Heart right ventricle (tissue), 16 donors: ENCODE measurements around the gene FAM177B. TPM values are rescaled to one million over a fixed set of nuclear protein-coding genes. Genes with fewer than 3 reads are reported as not detected.
A peak's percentile ranks its signal among the peaks of the same experiment; 100 is the strongest.

Source experiments
- ATAC-seq, 8 donors: fragments of 200-7000 bp; cut with Tn5 transposase; one replicate each; pipeline ENCODE4 v1.9.1; 2020; ENCODE audit warnings: mild to moderate bottlenecking in 8 of 8, moderate library complexity in 8 of 8, moderate number of reproducible peaks in 1 of 8
- DNase-seq, 2 donors: peaks; one replicate each; pipeline ENCODE4 v3.0.0-alpha.2; 2020
- H3K27ac ChIP-seq, 10 donors: fragments of 200-600 bp; sonication (generic) in 2 of 10; one replicate each; pipeline versions ENCODE4 v1.5.0 to v1.8.0; 2020 to 2022; ENCODE audit warnings: mild to moderate bottlenecking in 3 of 10
- H3K27me3 ChIP-seq, 7 donors: fragments of 200-600 bp; one replicate each; pipeline ENCODE4 v1.8.0; 2021 to 2022; ENCODE audit warnings: mild to moderate bottlenecking in 2 of 7
- H3K36me3 ChIP-seq, 9 donors: fragments of 200-600 bp; sonication (generic) in 1 of 9; one replicate each; pipeline versions ENCODE4 v1.5.0 to v1.8.0; 2020 to 2022; ENCODE audit warnings: mild to moderate bottlenecking in 2 of 9
- H3K4me1 ChIP-seq, 9 donors: fragments of 200-600 bp; sonication (generic) in 1 of 9; one replicate each; pipeline versions ENCODE4 v1.5.0 to v1.8.0; 2020 to 2022; ENCODE audit warnings: mild to moderate bottlenecking in 4 of 9
- H3K4me3 ChIP-seq, 10 donors: fragments of 200-600 bp; sonication (generic) in 2 of 10; one replicate each; pipeline versions ENCODE4 v1.5.0 to v1.8.0; 2020 to 2022; ENCODE audit warnings: mild to moderate bottlenecking in 7 of 10, moderate library complexity in 2 of 10
- H3K9me3 ChIP-seq, 11 donors: fragments of 200-600 bp in 10 of 11; sonication (generic) in 2 of 11; one replicate each; pipeline versions ENCODE4 v1.5.0 to v1.8.0; 2013 to 2022; ENCODE audit warnings: mild to moderate bottlenecking in 2 of 11, control low read depth in 1 of 11, moderate library complexity in 1 of 11
- WGBS, 2 donors: extraction: QIAGEN DNeasy Blood & Tissue Kit; methylation state at CpG; one replicate each; pipeline ENCODE4 v1.1.7; 2013; ENCODE audit warnings: inconsistent platforms in 1 of 2; 5-methylcytosine and 5-hydroxymethylcytosine counted together
- intact Hi-C, 10 donors: fragments of 100-400 bp; cut with DNase I; formaldehyde crosslinking; loops; one replicate each; pipeline versions ENCODE4 v1.11.1 to v1.14.2; 2022
- polyA plus RNA-seq, 2 donors: library from polyadenylated mRNA; stranded (reverse); fragments of 200-250 nt; gene quantifications; one replicate each; pipeline ENCODE4 v1.2.3, GENCODE V29; 2013
- total RNA-seq, 10 donors: library from RNA; stranded (reverse); fragmentation: NEBNext Ultra II Directional in 3 of 10; extraction: Animal tissue kit (Norgen Biotek cat#: 25700) in 3 of 10; gene quantifications; one replicate each; pipeline versions ENCODE4 v1.2.1 to v1.2.4, GENCODE V29; 2021 to 2023
- TF ChIP-seq, protein P1 (sequence below), 9 donors: fragments of 200-600 bp; sonication (generic) in 2 of 9; IDR thresholded peaks; one replicate each; pipeline versions ENCODE4 v1.5.0 to v1.8.0; 2021 to 2022; ENCODE audit warnings: antibody characterized with exemption in 9 of 9, mild to moderate bottlenecking in 5 of 9, moderate library complexity in 1 of 9
- donor health status: Arrhythmogenic right ventricular cardiomyopathy.
- donor health status: ischemic (EF 13 %, LVEDD 7.1; RV severe dilation, severe dysfunction).
- donor health status: healthy with polysubstance abuse.
- donor health status: DM: no; HTN: yes; CAD: no.
- donor health status: DM: no; HTN: no; CAD: no.
- donor health status: ischemic (EF 25% LVEDD 6.9; RV normal size, moderate dysfunction).
- donor health status: ischemic (EF 25% LVEDD 5.7; RV mildly dilated, moderate dysfunction).
- donor health status: healthy.
- donor health status: DM: yes; HTN: yes; CAD: no.
- donor health status: Ischemic cardiomyopathy.
- donor health status: ischemic (EF 35%, LVEDD 5.7; RV mildly dilated, moderate dysfunction).
- donor health status: nonischemic (EF 11% LVEDD 7.7; RV severe dilation, severe dysfunction).
- donor health status: DM: yes; HTN: yes; CAD: no.
- donor health status: PGD.
- donor health status: ischemic (EF 29% LVEDD 5.4; RV normal size, mild dysfunction).
- donor health status: nonischemic (EF 23%, LVEDD 6.1; RV moderate dilation, normal function).

The FAM177B gene
- total and polyA plus RNA-seq, 12 donors = 0.06 TPM; not detected in 11

- Histone ChIP-seq H3K4me3 (peak within 1 kb of the TSS; percentile 57 to 97 (median 90)), H3K27ac (peak within 1 kb of the TSS; percentile 92 to 99 (median 94)), H3K36me3 (peaks cover 0 to 30% (median 15%) of the 10 kb centered on the region in 9 donors), H3K9me3 (no peaks in the 10 kb centered on the region), H3K4me1 (peaks cover 0 to 40% (median 28%) of the 10 kb centered on the region in 9 donors), H3K27me3 (no peaks in the 10 kb centered on the region)
- 2 to 6% methylated on average over 50 to 56 of the region's 62 CpGs for WGBS, 2 donors
- DNase-seq (peak; percentile 96 to 97), ATAC-seq (peak; percentile 94 to 97 (median 96))
- TF ChIP-seq, protein P1, sequence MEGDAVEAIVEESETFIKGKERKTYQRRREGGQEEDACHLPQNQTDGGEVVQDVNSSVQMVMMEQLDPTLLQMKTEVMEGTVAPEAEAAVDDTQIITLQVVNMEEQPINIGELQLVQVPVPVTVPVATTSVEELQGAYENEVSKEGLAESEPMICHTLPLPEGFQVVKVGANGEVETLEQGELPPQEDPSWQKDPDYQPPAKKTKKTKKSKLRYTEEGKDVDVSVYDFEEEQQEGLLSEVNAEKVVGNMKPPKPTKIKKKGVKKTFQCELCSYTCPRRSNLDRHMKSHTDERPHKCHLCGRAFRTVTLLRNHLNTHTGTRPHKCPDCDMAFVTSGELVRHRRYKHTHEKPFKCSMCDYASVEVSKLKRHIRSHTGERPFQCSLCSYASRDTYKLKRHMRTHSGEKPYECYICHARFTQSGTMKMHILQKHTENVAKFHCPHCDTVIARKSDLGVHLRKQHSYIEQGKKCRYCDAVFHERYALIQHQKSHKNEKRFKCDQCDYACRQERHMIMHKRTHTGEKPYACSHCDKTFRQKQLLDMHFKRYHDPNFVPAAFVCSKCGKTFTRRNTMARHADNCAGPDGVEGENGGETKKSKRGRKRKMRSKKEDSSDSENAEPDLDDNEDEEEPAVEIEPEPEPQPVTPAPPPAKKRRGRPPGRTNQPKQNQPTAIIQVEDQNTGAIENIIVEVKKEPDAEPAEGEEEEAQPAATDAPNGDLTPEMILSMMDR (IDR thresholded peaks at IDR 0.05) = no peak
- intact Hi-C loops = loop anchor here in 5 of 10 donors (1.0 to 10.0 kb wide), 4 partner anchors 68 to 248 kb away; no protein-coding TSS in a partner anchor
Observed at GRCh38 chr1:222712253-222713090, 24.5 kb upstream of the FAM177B start, which contains the start of the genes AIDA and BROX. Gene AIDA (minus strand): TSS chr1:222712491. CDS start chr1:222712317, 174 bp downstream. Gene BROX (plus strand): TSS chr1:222712564. CDS start chr1:222715700, 3,136 bp downstream.

- intact Hi-C loops = loop anchor here in 5 of 10 donors (1.0 to 10.0 kb wide), 4 partner anchors 69 to 249 kb away; no protein-coding TSS in a partner anchor
- Histone ChIP-seq H3K27ac (peak overlapping the region; percentile 92 to 99 (median 94)), H3K9me3 (no peaks in the 10 kb centered on the region), H3K27me3 (no peaks in the 10 kb centered on the region), H3K36me3 (peaks cover 0 to 37% (median 17%) of the 10 kb centered on the region in 9 donors), H3K4me1 (peaks cover 0 to 40% (median 28%) of the 10 kb centered on the region in 9 donors), H3K4me3 (peak overlapping the region; percentile 57 to 97 (median 90))
- WGBS, 2 donors = 0 to 1% methylated on average over 39 of the region's 39 CpGs
- TF ChIP-seq, protein P1 (IDR thresholded peaks at IDR 0.05) = no peak
- ATAC-seq (peak; percentile 85 to 92 (median 90)), DNase-seq (peak; percentile 92 to 94)
Observed at GRCh38 chr1:222713091-222713961, 23.7 kb upstream of the FAM177B start.

DNA sequence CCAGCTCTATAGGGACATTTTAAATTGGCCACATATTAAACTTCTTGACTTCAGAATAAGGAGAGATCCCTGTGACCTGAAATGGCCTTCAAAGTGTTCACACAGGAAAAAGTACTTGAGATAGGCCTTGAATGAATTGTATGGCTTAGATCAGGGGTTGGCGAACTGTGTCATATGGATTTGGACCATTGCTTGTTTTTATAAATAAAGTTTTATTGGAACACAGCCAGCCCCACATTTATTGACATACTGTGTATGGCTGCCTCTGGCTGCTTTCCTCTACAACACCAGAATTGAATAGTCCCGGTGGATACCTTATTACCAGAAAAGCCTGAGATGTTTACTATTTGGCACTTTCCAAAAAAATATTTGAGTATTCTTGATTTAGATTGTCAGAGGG lies 20.6 kb upstream of the FAM177B start:
- ATAC-seq = no peak
- H3K27ac ChIP-seq = no peak overlapping the region
- intact Hi-C loops = loop anchor here in 3 of 10 donors (10.0 kb wide), 2 partner anchors 72 to 252 kb away; no protein-coding TSS in a partner anchor
- H3K27me3 ChIP-seq = no peaks in the 10 kb centered on the region
- no peaks in the 10 kb centered on the region for H3K9me3 ChIP-seq
- DNase-seq = no peak
- TF ChIP-seq, protein P1 (IDR thresholded peaks at IDR 0.05) = no peak
- WGBS, 2 donors = 99 to 100% methylated on average over 2 of the region's 2 CpGs
- H3K36me3 ChIP-seq = peaks cover 0 to 67% (median 41%) of the 10 kb centered on the region in 9 donors
- no peak overlapping the region for H3K4me3 ChIP-seq
- peaks cover 0 to 15% (median 11%) of the 10 kb centered on the region in 9 donors for H3K4me1 ChIP-seq

DNA sequence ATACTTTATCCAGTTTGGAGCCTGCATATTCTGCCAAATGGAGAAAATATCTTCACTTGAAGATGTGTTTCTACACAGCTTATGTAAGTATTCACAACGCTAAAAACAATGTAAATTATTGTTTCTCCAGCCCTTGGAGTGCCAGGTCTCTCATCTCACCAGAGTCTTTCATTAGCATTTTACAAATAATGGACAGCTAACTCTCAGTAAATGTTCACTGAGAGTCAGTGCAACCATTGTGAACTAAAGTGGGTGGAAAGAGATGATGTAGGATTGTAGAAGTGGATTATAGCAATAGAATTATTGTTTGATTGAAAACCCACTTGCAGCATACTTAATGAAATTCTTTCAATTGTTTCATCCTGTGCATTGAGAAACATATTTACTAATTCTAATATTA lies 8.3 kb upstream of the FAM177B start:
- ATAC-seq (no peak), DNase-seq (no peak)
- Histone ChIP-seq H3K27ac (no peak overlapping the region), H3K9me3 (no peaks in the 10 kb centered on the region), H3K4me3 (no peak overlapping the region), H3K27me3 (no peaks in the 10 kb centered on the region), H3K4me1 (no peaks in the 10 kb centered on the region), H3K36me3 (peaks cover 0 to 100% (median 72%) of the 10 kb centered on the region in 9 donors)
- intact Hi-C loops = no loop called here
- WGBS, 2 donors = 82 to 94% methylated on average over 1 of the region's 1 CpG
- TF ChIP-seq, protein P1 (IDR thresholded peaks at IDR 0.05) = no peak
